SK-N-SH (cell line): ENCODE data around the gene NPPB.

ENCODE experiments used
- CHD2 ChIP-seq: fragments of 150-350 bp; IDR thresholded peaks from 2 replicates; pipeline ENCODE4 v1.6.1; 2018; ENCODE audit warnings: low read length; ENCODE audit not compliant: partially characterized antibody
- EP300 ChIP-seq, 2 experiments: IDR thresholded peaks; 2 replicates each; pipeline versions ENCODE4 v1.4.0 to v1.6.1; 2012; ENCODE audit warnings: borderline replicate concordance in 1 of 2, low read depth in 1 of 2, low read length in 1 of 2
- EZH2phosphoT487 ChIP-seq: fragments of 200-600 bp; sonication (generic); IDR thresholded peaks from 2 replicates; pipeline ENCODE4 v1.6.1; 2017; ENCODE audit warnings: low read depth, mixed run types, mild to moderate bottlenecking, antibody characterized with exemption, moderate library complexity, borderline replicate concordance
- JUND ChIP-seq: IDR thresholded peaks from 2 replicates; pipeline ENCODE4 v1.4.0; 2012
- POLR2AphosphoS5 ChIP-seq: IDR thresholded peaks from 2 replicates; pipeline ENCODE4 v1.6.1; 2012; ENCODE audit warnings: low read depth, low read length
- RCOR1 ChIP-seq: fragments of 150-350 bp; IDR thresholded peaks from 2 replicates; pipeline ENCODE4 v1.6.1; 2017; ENCODE audit warnings: antibody characterized with exemption, low read length
- RFX5 ChIP-seq: IDR thresholded peaks from 2 replicates; pipeline ENCODE4 v1.6.1; 2012; ENCODE audit warnings: mild to moderate bottlenecking, improper control_type of control experiment, low read length
- TAF1 ChIP-seq: IDR thresholded peaks from 2 replicates; pipeline ENCODE4 v1.6.1; 2012; ENCODE audit warnings: low read depth, mild to moderate bottlenecking, low read length, moderate library complexity, borderline replicate concordance
- TF ChIP-seq, protein P1 (sequence below): fragments of 200-600 bp; sonication (generic); IDR thresholded peaks from 2 replicates; pipeline ENCODE4 v1.6.1; 2017; ENCODE audit warnings: antibody characterized with exemption, mild to moderate bottlenecking, moderate library complexity
- TF ChIP-seq, protein P2 (sequence below): IDR thresholded peaks from 2 replicates; pipeline ENCODE4 v1.6.1; 2012; ENCODE audit warnings: mild to moderate bottlenecking, low read depth, low read length, moderate library complexity
- TF ChIP-seq, protein P3 (sequence below): fragments of 150-350 bp; IDR thresholded peaks from 2 replicates; pipeline ENCODE4 v1.6.1; 2017; ENCODE audit warnings: antibody characterized with exemption, low read length, low read depth, borderline replicate concordance
- TF ChIP-seq, protein P4 (sequence below): IDR thresholded peaks from 2 replicates; pipeline ENCODE4; 2012
- TF ChIP-seq, protein P5 (sequence below): IDR thresholded peaks from 2 replicates; pipeline ENCODE4 v1.4.0; 2012; ENCODE audit warnings: low read depth, borderline replicate concordance

DNA sequence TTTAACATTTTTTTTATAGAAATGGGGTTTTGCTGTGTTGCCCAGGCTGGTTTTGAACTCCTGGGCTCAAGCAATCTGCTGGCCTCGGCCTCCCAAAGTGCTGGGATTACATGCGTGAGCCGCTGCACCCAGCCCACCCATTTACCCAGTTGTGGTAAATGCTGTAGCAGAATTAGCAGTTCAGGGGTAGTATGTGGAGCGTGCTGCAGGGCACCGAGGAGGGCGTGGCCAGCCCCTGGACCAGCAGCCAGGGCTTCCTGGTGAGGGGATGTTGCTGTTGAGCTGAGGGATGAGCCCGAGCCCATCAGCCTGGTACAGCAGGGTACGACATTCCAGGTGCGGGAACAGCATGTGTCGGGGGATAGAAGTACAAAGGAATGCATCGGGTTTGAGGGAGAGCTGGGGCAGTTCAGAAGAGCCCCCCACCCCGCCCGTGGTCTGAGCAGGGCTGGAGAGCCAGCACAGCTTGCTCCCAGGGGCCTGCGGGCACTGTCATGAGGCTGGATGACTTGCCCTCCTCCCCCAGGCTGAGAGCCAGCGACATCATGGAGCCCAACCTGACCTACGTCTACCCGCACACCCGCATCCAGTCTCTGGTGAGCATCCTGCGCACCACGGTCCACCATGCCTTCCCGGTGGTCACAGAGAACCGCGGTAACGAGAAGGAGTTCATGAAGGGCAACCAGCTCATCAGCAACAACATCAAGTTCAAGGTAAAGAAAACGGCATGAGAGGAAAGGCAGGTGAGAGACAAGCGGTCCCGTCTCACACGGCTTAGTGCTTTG lies 23.1 kb downstream of the NPPB start:
- TF ChIP-seq JUND (no peak), POLR2AphosphoS5 (no peak), EZH2phosphoT487 (no peak), TAF1 (no peak), CHD2 (no peak), EP300 (IDR thresholded peaks at IDR 0.05; ENCODE audit: borderline replicate concordance in 1 of 2, low read depth in 1 of 2, low read length in 1 of 2) (no peak), RCOR1 (no peak), RFX5 (no peak)
- TF ChIP-seq, protein P1, sequence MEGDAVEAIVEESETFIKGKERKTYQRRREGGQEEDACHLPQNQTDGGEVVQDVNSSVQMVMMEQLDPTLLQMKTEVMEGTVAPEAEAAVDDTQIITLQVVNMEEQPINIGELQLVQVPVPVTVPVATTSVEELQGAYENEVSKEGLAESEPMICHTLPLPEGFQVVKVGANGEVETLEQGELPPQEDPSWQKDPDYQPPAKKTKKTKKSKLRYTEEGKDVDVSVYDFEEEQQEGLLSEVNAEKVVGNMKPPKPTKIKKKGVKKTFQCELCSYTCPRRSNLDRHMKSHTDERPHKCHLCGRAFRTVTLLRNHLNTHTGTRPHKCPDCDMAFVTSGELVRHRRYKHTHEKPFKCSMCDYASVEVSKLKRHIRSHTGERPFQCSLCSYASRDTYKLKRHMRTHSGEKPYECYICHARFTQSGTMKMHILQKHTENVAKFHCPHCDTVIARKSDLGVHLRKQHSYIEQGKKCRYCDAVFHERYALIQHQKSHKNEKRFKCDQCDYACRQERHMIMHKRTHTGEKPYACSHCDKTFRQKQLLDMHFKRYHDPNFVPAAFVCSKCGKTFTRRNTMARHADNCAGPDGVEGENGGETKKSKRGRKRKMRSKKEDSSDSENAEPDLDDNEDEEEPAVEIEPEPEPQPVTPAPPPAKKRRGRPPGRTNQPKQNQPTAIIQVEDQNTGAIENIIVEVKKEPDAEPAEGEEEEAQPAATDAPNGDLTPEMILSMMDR = no peak
- TF ChIP-seq, protein P2, sequence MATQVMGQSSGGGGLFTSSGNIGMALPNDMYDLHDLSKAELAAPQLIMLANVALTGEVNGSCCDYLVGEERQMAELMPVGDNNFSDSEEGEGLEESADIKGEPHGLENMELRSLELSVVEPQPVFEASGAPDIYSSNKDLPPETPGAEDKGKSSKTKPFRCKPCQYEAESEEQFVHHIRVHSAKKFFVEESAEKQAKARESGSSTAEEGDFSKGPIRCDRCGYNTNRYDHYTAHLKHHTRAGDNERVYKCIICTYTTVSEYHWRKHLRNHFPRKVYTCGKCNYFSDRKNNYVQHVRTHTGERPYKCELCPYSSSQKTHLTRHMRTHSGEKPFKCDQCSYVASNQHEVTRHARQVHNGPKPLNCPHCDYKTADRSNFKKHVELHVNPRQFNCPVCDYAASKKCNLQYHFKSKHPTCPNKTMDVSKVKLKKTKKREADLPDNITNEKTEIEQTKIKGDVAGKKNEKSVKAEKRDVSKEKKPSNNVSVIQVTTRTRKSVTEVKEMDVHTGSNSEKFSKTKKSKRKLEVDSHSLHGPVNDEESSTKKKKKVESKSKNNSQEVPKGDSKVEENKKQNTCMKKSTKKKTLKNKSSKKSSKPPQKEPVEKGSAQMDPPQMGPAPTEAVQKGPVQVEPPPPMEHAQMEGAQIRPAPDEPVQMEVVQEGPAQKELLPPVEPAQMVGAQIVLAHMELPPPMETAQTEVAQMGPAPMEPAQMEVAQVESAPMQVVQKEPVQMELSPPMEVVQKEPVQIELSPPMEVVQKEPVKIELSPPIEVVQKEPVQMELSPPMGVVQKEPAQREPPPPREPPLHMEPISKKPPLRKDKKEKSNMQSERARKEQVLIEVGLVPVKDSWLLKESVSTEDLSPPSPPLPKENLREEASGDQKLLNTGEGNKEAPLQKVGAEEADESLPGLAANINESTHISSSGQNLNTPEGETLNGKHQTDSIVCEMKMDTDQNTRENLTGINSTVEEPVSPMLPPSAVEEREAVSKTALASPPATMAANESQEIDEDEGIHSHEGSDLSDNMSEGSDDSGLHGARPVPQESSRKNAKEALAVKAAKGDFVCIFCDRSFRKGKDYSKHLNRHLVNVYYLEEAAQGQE = no peak
- TF ChIP-seq, protein P3, sequence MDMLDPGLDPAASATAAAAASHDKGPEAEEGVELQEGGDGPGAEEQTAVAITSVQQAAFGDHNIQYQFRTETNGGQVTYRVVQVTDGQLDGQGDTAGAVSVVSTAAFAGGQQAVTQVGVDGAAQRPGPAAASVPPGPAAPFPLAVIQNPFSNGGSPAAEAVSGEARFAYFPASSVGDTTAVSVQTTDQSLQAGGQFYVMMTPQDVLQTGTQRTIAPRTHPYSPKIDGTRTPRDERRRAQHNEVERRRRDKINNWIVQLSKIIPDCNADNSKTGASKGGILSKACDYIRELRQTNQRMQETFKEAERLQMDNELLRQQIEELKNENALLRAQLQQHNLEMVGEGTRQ = no peak
- TF ChIP-seq, protein P4, sequence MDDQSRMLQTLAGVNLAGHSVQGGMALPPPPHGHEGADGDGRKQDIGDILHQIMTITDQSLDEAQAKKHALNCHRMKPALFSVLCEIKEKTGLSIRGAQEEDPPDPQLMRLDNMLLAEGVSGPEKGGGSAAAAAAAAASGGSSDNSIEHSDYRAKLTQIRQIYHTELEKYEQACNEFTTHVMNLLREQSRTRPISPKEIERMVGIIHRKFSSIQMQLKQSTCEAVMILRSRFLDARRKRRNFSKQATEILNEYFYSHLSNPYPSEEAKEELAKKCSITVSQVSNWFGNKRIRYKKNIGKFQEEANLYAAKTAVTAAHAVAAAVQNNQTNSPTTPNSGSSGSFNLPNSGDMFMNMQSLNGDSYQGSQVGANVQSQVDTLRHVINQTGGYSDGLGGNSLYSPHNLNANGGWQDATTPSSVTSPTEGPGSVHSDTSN = no peak
- TF ChIP-seq, protein P5, sequence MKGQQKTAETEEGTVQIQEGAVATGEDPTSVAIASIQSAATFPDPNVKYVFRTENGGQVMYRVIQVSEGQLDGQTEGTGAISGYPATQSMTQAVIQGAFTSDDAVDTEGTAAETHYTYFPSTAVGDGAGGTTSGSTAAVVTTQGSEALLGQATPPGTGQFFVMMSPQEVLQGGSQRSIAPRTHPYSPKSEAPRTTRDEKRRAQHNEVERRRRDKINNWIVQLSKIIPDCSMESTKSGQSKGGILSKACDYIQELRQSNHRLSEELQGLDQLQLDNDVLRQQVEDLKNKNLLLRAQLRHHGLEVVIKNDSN = no peak
